H1 (cell line): ENCODE data around the gene KLKB1. TPM values are rescaled to one million over a fixed set of nuclear protein-coding genes. Genes with fewer than 3 reads are reported as not detected.

Experiments used
- CTCF ChIA-PET: fragments of 300-600 bp; sonication (Branson Sonifier 250); formaldehyde crosslinking; loops from one replicate; lab custom pipeline; 2021; ENCODE audit not compliant: partially characterized antibody; lab: Charles Lee
- POLR2A ChIA-PET: fragments of 300-600 bp; sonication (Branson Sonifier 250); formaldehyde crosslinking; loops from one replicate; lab custom pipeline; 2021; ENCODE audit warnings: inconsistent platforms; ENCODE audit not compliant: partially characterized antibody; lab: Charles Lee
- DNase-seq, 2 experiments: peaks; one replicate each; pipeline versions ENCODE4 v3.0.0 to v3.0.0-alpha.2; 2010 to 2022; ENCODE audit warnings: low spot score in 2 of 2, low read depth in 1 of 2, mixed read lengths in 1 of 2
- FAIRE-seq: peaks from 2 replicates; lab custom pipeline; 2011; peaks lifted over from hg19 to GRCh38; lab: Jason Lieb, UNC
- H2AFZ ChIP-seq: 2 replicates; pipeline ENCODE4 v1.8.1; 2012; ENCODE audit warnings: low read length, inconsistent platforms
- H2AK5ac ChIP-seq: 2 replicates; pipeline ENCODE4 v1.6.1; 2013; ENCODE audit warnings: low read depth, low read length
- H2BK120ac ChIP-seq: replicated peaks from 2 replicates; pipeline ENCODE3; 2013; ENCODE audit warnings: low read depth, low read length, inconsistent platforms
- H2BK12ac ChIP-seq: 2 replicates; pipeline ENCODE4 v1.6.1; 2013; ENCODE audit warnings: low read depth, low read length
- H2BK15ac ChIP-seq: 2 replicates; pipeline ENCODE4 v1.6.1; 2013; ENCODE audit warnings: low read length
- H2BK20ac ChIP-seq: 2 replicates; pipeline ENCODE4 v1.6.1; 2013; ENCODE audit warnings: low read length
- H2BK5ac ChIP-seq: 2 replicates; pipeline ENCODE4 v1.6.1; 2013; ENCODE audit warnings: low read depth, low read length
- H3K14ac ChIP-seq: 2 replicates; pipeline ENCODE4 v1.6.1; 2013; ENCODE audit warnings: inconsistent platforms; ENCODE audit not compliant: insufficient read length
- H3K18ac ChIP-seq: 2 replicates; pipeline ENCODE4 v1.6.1; 2013; ENCODE audit warnings: low read length; ENCODE audit errors: extremely low read depth
- H3K23ac ChIP-seq: 2 replicates; pipeline ENCODE4 v1.6.1; 2013; ENCODE audit warnings: inconsistent platforms; ENCODE audit not compliant: insufficient read length
- H3K23me2 ChIP-seq: 2 replicates; pipeline ENCODE4 v1.6.1; 2013; ENCODE audit warnings: low read depth, low read length
- H3K27ac ChIP-seq: 2 replicates; pipeline ENCODE4 v1.6.1; 2011; ENCODE audit warnings: low read depth, low read length, inconsistent platforms
- H3K27me3 ChIP-seq, 4 experiments: replicated peaks in 1 of 4; 1 replicate in 1 of 4; 2 replicates in 3 of 4; pipeline versions ENCODE4 v1.6.1 to v1.8.1; 2011 to 2013; ENCODE audit warnings: low read length in 3 of 4, mild to moderate bottlenecking in 3 of 4, inconsistent platforms in 2 of 4, mixed read lengths in 2 of 4, moderate library complexity in 1 of 4; ENCODE audit not compliant: control insufficient read depth in 3 of 4, insufficient read depth in 3 of 4; ENCODE audit errors: extremely low read depth in 1 of 4
- H3K36me3 ChIP-seq, 4 experiments: 2 replicates each; pipeline versions ENCODE4 v1.6.1 to v1.8.1; 2011 to 2013; ENCODE audit warnings: mild to moderate bottlenecking in 4 of 4, low read length in 3 of 4, moderate library complexity in 2 of 4, control low read depth in 1 of 4, inconsistent platforms in 1 of 4; ENCODE audit not compliant: insufficient read depth in 4 of 4, control insufficient read depth in 2 of 4
- H3K4ac ChIP-seq: replicated peaks from 2 replicates; pipeline ENCODE3; 2013; ENCODE audit warnings: low read length, low read depth, mixed read lengths, inconsistent platforms; ENCODE audit not compliant: insufficient read length
- H3K4me1 ChIP-seq, 4 experiments: replicated peaks in 1 of 4; 1 replicate in 1 of 4; 2 replicates in 3 of 4; pipeline versions ENCODE4 v1.6.1 to v1.8.1; 2011 to 2013; ENCODE audit warnings: low read length in 3 of 4, inconsistent platforms in 2 of 4, mixed read lengths in 1 of 4; ENCODE audit not compliant: insufficient read depth in 4 of 4, control insufficient read depth in 3 of 4
- H3K4me2 ChIP-seq, 2 experiments: 2 replicates each; pipeline versions ENCODE4 v1.6.1 to v1.8.1; 2011 to 2013; ENCODE audit warnings: low read depth in 2 of 2, low read length in 2 of 2, control low read depth in 1 of 2, inconsistent platforms in 1 of 2, mild to moderate bottlenecking in 1 of 2; ENCODE audit not compliant: insufficient read depth in 1 of 2
- H3K4me3 ChIP-seq, 4 experiments: fragments of 200-600, 300-600 bp in 1 of 4; sonication (generic), shearing (Covaris generic), sonication (Bioruptor Twin) in 1 of 4; 2 replicates each; pipeline versions ENCODE4 v1.5.1 to v1.8.1; 2011 to 2016; ENCODE audit warnings: low read length in 4 of 4, low read depth in 3 of 4, control low read depth in 2 of 4, inconsistent platforms in 2 of 4, mild to moderate bottlenecking in 2 of 4, mixed read lengths in 1 of 4, moderate library complexity in 1 of 4; ENCODE audit not compliant: insufficient read depth in 2 of 4; ENCODE audit errors: extremely low read depth in 1 of 4
- H3K56ac ChIP-seq: replicated peaks from 2 replicates; pipeline ENCODE3; 2013; ENCODE audit warnings: low read depth, mild to moderate bottlenecking, mixed read lengths, low read length, inconsistent platforms; ENCODE audit not compliant: insufficient read length
- H3K79me1 ChIP-seq: 2 replicates; pipeline ENCODE4 v1.6.1; 2013; ENCODE audit warnings: low read depth, low read length, control low read depth
- H3K79me2 ChIP-seq, 2 experiments: 2 replicates each; pipeline versions ENCODE4 v1.6.1 to v1.8.1; 2012 to 2013; ENCODE audit warnings: low read length in 2 of 2, mild to moderate bottlenecking in 2 of 2, inconsistent platforms in 1 of 2; ENCODE audit not compliant: insufficient read depth in 2 of 2, control insufficient read depth in 1 of 2
- H3K9ac ChIP-seq, 4 experiments: replicated peaks in 1 of 4; 1 replicate in 1 of 4; 2 replicates in 3 of 4; pipeline versions ENCODE4 v1.6.1 to v1.8.1; 2011 to 2013; ENCODE audit warnings: low read depth in 3 of 4, low read length in 3 of 4, control low read depth in 2 of 4, mild to moderate bottlenecking in 2 of 4, moderate library complexity in 2 of 4, inconsistent platforms in 1 of 4; ENCODE audit errors: extremely low read depth in 1 of 4
- H3K9me3 ChIP-seq, 2 experiments: 2 replicates each; pipeline versions ENCODE4 v1.6.1 to v1.8.1; 2012 to 2013; ENCODE audit warnings: mild to moderate bottlenecking in 2 of 2, moderate library complexity in 2 of 2, control low read depth in 1 of 2, inconsistent platforms in 1 of 2, low read depth in 1 of 2, low read length in 1 of 2, mixed read lengths in 1 of 2; ENCODE audit not compliant: insufficient read depth in 2 of 2
- H4K20me1 ChIP-seq, 2 experiments: replicated peaks in 1 of 2; 2 replicates each; pipeline versions ENCODE3 to v1.8.1; 2011 to 2013; ENCODE audit warnings: inconsistent platforms in 2 of 2, low read length in 2 of 2, mild to moderate bottlenecking in 1 of 2; ENCODE audit not compliant: insufficient read depth in 2 of 2, control insufficient read depth in 1 of 2
- H4K5ac ChIP-seq: 2 replicates; pipeline ENCODE4 v1.6.1; 2013; ENCODE audit warnings: low read length, low read depth, mixed read lengths, inconsistent platforms; ENCODE audit not compliant: insufficient read length
- H4K8ac ChIP-seq: 2 replicates; pipeline ENCODE4 v1.8.0; 2013; ENCODE audit warnings: mild to moderate bottlenecking, moderate library complexity, low read length, inconsistent platforms; ENCODE audit not compliant: insufficient read depth; ENCODE audit errors: extremely low read depth
- H4K91ac ChIP-seq: replicated peaks from 2 replicates; pipeline ENCODE3; 2013; ENCODE audit warnings: low read length, mixed read lengths, inconsistent platforms; ENCODE audit not compliant: insufficient read length
- ASH2L ChIP-seq: fragments of 200-600, 300-600 bp; sonication (generic); IDR thresholded peaks from one replicate; pipeline ENCODE4 v1.7.1; 2017; ENCODE audit warnings: low read length
- CEBPB ChIP-seq: IDR thresholded peaks from 2 replicates; pipeline ENCODE4 v1.6.1; 2012; ENCODE audit warnings: low read depth, low read length
- E2F6 ChIP-seq: IDR thresholded peaks from 2 replicates; pipeline ENCODE4 v1.6.1; 2012; ENCODE audit warnings: inconsistent platforms
- EZH2 ChIP-seq: fragments of 200-600 bp; sonication (generic); IDR thresholded peaks from 2 replicates; pipeline ENCODE4 v1.7.1; 2012; ENCODE audit warnings: low read depth, mild to moderate bottlenecking, moderate library complexity, low read length, inconsistent platforms; ENCODE audit not compliant: severe bottlenecking
- GABPA ChIP-seq: IDR thresholded peaks from 2 replicates; pipeline ENCODE4 v1.6.1; 2011; ENCODE audit warnings: mild to moderate bottlenecking, low read length, moderate library complexity, borderline replicate concordance; ENCODE audit not compliant: insufficient read depth
- KDM4A ChIP-seq: IDR thresholded peaks from one replicate; pipeline ENCODE4 v1.7.1; 2012; ENCODE audit warnings: low read depth, mild to moderate bottlenecking, moderate library complexity, low read length, inconsistent platforms; ENCODE audit not compliant: severe bottlenecking
- MAFK ChIP-seq: IDR thresholded peaks from 2 replicates; pipeline ENCODE4 v1.6.1; 2012; ENCODE audit warnings: low read depth, mild to moderate bottlenecking, improper control_type of control experiment, low read length
- MAX ChIP-seq: IDR thresholded peaks from 2 replicates; pipeline ENCODE4 v1.6.1; 2012; ENCODE audit warnings: inconsistent platforms
- NANOG ChIP-seq: IDR thresholded peaks from 2 replicates; pipeline ENCODE4 v1.6.1; 2011; ENCODE audit warnings: low read length, low read depth, mild to moderate bottlenecking, inconsistent platforms; ENCODE audit not compliant: insufficient read depth, poor library complexity, severe bottlenecking
- POLR2A ChIP-seq, 2 experiments: IDR thresholded peaks; 1 replicate in 1 of 2; 2 replicates in 1 of 2; pipeline ENCODE4 v1.6.1; 2011; ENCODE audit warnings: low read depth in 2 of 2, low read length in 2 of 2, mild to moderate bottlenecking in 2 of 2; ENCODE audit errors: control extremely low read depth in 1 of 2
- POLR2AphosphoS5 ChIP-seq: IDR thresholded peaks from 2 replicates; pipeline ENCODE4 v1.6.1; 2011; ENCODE audit warnings: low read depth, low read length
- RXRA ChIP-seq: IDR thresholded peaks from 2 replicates; pipeline ENCODE4 v1.6.1; 2011; ENCODE audit warnings: low read depth, mild to moderate bottlenecking, low read length, moderate library complexity; ENCODE audit not compliant: insufficient read depth
- SP4 ChIP-seq: IDR thresholded peaks from 2 replicates; pipeline ENCODE4 v1.6.1; 2012; ENCODE audit warnings: low read length, inconsistent platforms
- SRF ChIP-seq: IDR thresholded peaks from 2 replicates; pipeline ENCODE4 v1.6.1; 2011; ENCODE audit warnings: mild to moderate bottlenecking, low read depth, low read length, moderate library complexity
- SUZ12 ChIP-seq: fragments of 200-600 bp; sonication (generic); IDR thresholded peaks from 2 replicates; pipeline ENCODE4 v1.6.1; 2012; ENCODE audit warnings: mild to moderate bottlenecking, inconsistent platforms, low read length, moderate library complexity, mixed read lengths
- WGBS, 2 experiments: shearing (Covaris generic) in 1 of 2; methylation state at CpG; one replicate each; pipeline versions ENCODE4 v1.1.6 to v1.1.7; 2013 to 2015; ENCODE audit warnings: low lambda C conversion rate in 2 of 2, mixed read lengths in 2 of 2, inconsistent platforms in 1 of 2, low coverage in 1 of 2, missing lambda C conversion rate in 1 of 2; ENCODE audit not compliant: insufficient replicate concordance in 2 of 2, insufficient coverage in 1 of 2, insufficient read length in 1 of 2; ENCODE audit errors: extremely low coverage in 1 of 2, missing lambda C conversion rate in 1 of 2; 5-methylcytosine and 5-hydroxymethylcytosine counted together
- polyA plus RNA-seq, 7 experiments: library from polyadenylated mRNA; depleted of rRNA in 3 of 7; stranded (reverse) in 5 of 7; unstranded in 2 of 7; fragments of >200 nt in 5 of 7; fragments of 200-250 nt in 2 of 7; gene quantifications; 1 replicate in 5 of 7; 2 replicates in 1 of 7; 4 replicates in 1 of 7; pipeline versions ENCODE4 v1.2.1 to v1.2.3, GENCODE V29; 2011 to 2013; ENCODE audit warnings: missing spikeins in 2 of 7, mixed read lengths in 2 of 7
- total RNA-seq: library from RNA; stranded (reverse); fragmentation: NEBNext Ultra II Directional; extraction: Animal tissue kit (Norgen Biotek cat#: 25700); gene quantifications from 2 replicates; pipeline ENCODE4 v1.2.1, GENCODE V29; 2021

The KLKB1 gene
- total and polyA plus RNA-seq, 2 of the 8 experiments (the other 6 are each of a cell fraction or from before 2014, with no cell fraction given): 12.0 to 20.9 TPM

- Histone ChIP-seq H3K4ac (no peak overlapping the region), H3K4me1 (peaks cover 0 to 3% (median 0%) of the 10 kb centered on the region in 4 experiments; a peak in 1 of 7 replicates), H3K56ac (no peak overlapping the region), H3K4me3 (no peak overlapping the region), H4K20me1 (no peaks in the 10 kb centered on the region), H3K27me3 (no peaks in the 10 kb centered on the region; a peak in 1 of 7 replicates), H3K27ac (no peak overlapping the region), H3K23me2 (no peaks in the 10 kb centered on the region), H4K5ac (no peak overlapping the region), H3K9me3 (no peaks in the 10 kb centered on the region), H2BK12ac (no peak overlapping the region), H3K9ac (no peak overlapping the region), H4K91ac (no peak overlapping the region), H2BK5ac (no peak overlapping the region), H3K4me2 (no peak overlapping the region), H3K14ac (no peak overlapping the region), H3K36me3 (no peaks in the 10 kb centered on the region), H2AK5ac (no peak overlapping the region), H3K79me2 (no peaks in the 10 kb centered on the region), H2BK15ac (no peak overlapping the region), H2BK120ac (no peak overlapping the region), H3K23ac (no peak overlapping the region), H3K79me1 (no peaks in the 10 kb centered on the region), H4K8ac (no peak overlapping the region), H3K18ac (no peak overlapping the region), H2AFZ (no peak overlapping the region), H2BK20ac (no peak overlapping the region)
- FAIRE-seq: no peak
- WGBS, 2 experiments: 89% methylated on average over 5 of the region's 5 CpGs; no CpG with 5 or more reads in 1 of the 2 experiments
- ChIA-PET CTCF (interaction anchor here (1.5 kb wide), 2 partner anchors 8 to 59 kb away, joined by 3 to 5 read pairs; no protein-coding TSS in a partner anchor), POLR2A (no interaction called here)
- no peak for DNase-seq
- no peak for TF ChIP-seq POLR2A (IDR thresholded peaks at IDR 0.05; ENCODE audit: control extremely low read depth in 1 of 2, low read depth in 2 of 2, low read length in 2 of 2)
- no peak for TF ChIP-seq CEBPB
- no peak for TF ChIP-seq E2F6
- TF ChIP-seq ASH2L: no peak
- no peak for TF ChIP-seq POLR2AphosphoS5
- TF ChIP-seq SP4: no peak
- no peak for TF ChIP-seq SUZ12
- no peak for TF ChIP-seq EZH2
- no peak for TF ChIP-seq KDM4A
- no peak for TF ChIP-seq SRF
- no peak for TF ChIP-seq GABPA
- TF ChIP-seq MAX: no peak
- no peak for TF ChIP-seq NANOG
- no peak for TF ChIP-seq RXRA
- no peak for TF ChIP-seq MAFK
These were observed 76.9 kb downstream of the KLKB1 start for GRCh38 chr4:186304216-186304615.
